Smooth muscle cell (in vitro differentiated cells): Measurements from ENCODE around the gene RCAN3. TPM values are rescaled to one million over a fixed set of nuclear protein-coding genes. Genes with fewer than 3 reads are reported as not detected.

Experiments used
- DNase-seq: peaks from one replicate; lab custom pipeline; 2025; ENCODE audit not compliant: unreplicated experiment; lab: John Stamatoyannopoulos, UW
- H2AFZ ChIP-seq: fragments of 200-600 bp; sonication (generic); 2 replicates; pipeline ENCODE4 v1.6.0; 2016; ENCODE audit warnings: antibody characterized with exemption, low read depth, mild to moderate bottlenecking
- H3F3A ChIP-seq: fragments of 200-600 bp; sonication (generic); 2 replicates; pipeline ENCODE4 v1.6.0; 2017; ENCODE audit warnings: antibody characterized with exemption, low read depth
- H3K27ac ChIP-seq: fragments of 200-600 bp; sonication (generic); 2 replicates; pipeline ENCODE4 v1.5.1; 2016; ENCODE audit warnings: low read depth, mild to moderate bottlenecking
- H3K27me3 ChIP-seq: fragments of 200-600 bp; sonication (generic); 2 replicates; pipeline ENCODE4 v1.6.1; 2016; ENCODE audit warnings: low read depth, mild to moderate bottlenecking
- H3K36me3 ChIP-seq: fragments of 200-600 bp; sonication (generic); 2 replicates; pipeline ENCODE4 v1.5.1; 2016; ENCODE audit warnings: low read depth
- H3K4me1 ChIP-seq: fragments of 200-600 bp; sonication (generic); 2 replicates; pipeline ENCODE4 v1.5.1; 2016; ENCODE audit warnings: low read depth
- H3K4me2 ChIP-seq: fragments of 200-600 bp; sonication (generic); 2 replicates; pipeline ENCODE4 v1.6.0; 2016; ENCODE audit warnings: mild to moderate bottlenecking
- H3K4me3 ChIP-seq: fragments of 200-600 bp; sonication (generic); 2 replicates; pipeline ENCODE4 v1.5.1; 2016; ENCODE audit warnings: mild to moderate bottlenecking
- H3K79me2 ChIP-seq: fragments of 200-600 bp; sonication (generic); 2 replicates; pipeline ENCODE4 v1.6.0; 2016; ENCODE audit warnings: low read depth, mild to moderate bottlenecking
- H3K9ac ChIP-seq: fragments of 200-600 bp; sonication (generic); 2 replicates; pipeline ENCODE4 v1.6.0; 2016; ENCODE audit warnings: low read depth
- H3K9me3 ChIP-seq: fragments of 200-600 bp; sonication (generic); replicated peaks from 2 replicates; pipeline ENCODE4 v1.5.1; 2016; ENCODE audit warnings: low read depth
- H4K20me1 ChIP-seq: fragments of 200-600 bp; sonication (generic); 2 replicates; pipeline ENCODE4 v1.6.0; 2016; ENCODE audit warnings: low read depth
- CTCF ChIP-seq: fragments of 200-600 bp; sonication (generic); IDR thresholded peaks from 2 replicates; pipeline ENCODE4 v1.5.1; 2017; ENCODE audit warnings: borderline replicate concordance, mild to moderate bottlenecking, antibody characterized with exemption; ENCODE audit not compliant: insufficient read depth, poor library complexity, severe bottlenecking
- WGBS: methylation state at CpG from one replicate; pipeline ENCODE4 v1.1.7; 2016; ENCODE audit warnings: low lambda C conversion rate; 5-methylcytosine and 5-hydroxymethylcytosine counted together
- polyA plus RNA-seq: library from polyadenylated mRNA; unstranded; fragments of >200 nt; fragmentation: Nextera tagmentation; extraction: Ambion mirVana; gene quantifications from 2 replicates; pipeline ENCODE4 v1.2.1, GENCODE V29; 2016
- total RNA-seq: library from RNA; depleted of rRNA; stranded (reverse); fragments of >200 nt; gene quantifications from 2 replicates; pipeline ENCODE4 v1.2.3, GENCODE V29; 2014

Gene RCAN3
- total and polyA plus RNA-seq, 2 experiments from 2014 or later = 4.5 to 20.0 TPM

- H2AFZ ChIP-seq = no peak overlapping the region
- H3K4me1 ChIP-seq = no peaks in the 10 kb centered on the region
- no peak for DNase-seq
- 86% methylated on average over 3 of the region's 3 CpGs for WGBS
- no peak for TF ChIP-seq CTCF
- H3K79me2 ChIP-seq = no peaks in the 10 kb centered on the region
- H3K4me3 ChIP-seq = no peak overlapping the region
- no peak overlapping the region for H3K9ac ChIP-seq
- no peaks in the 10 kb centered on the region for H3K9me3 ChIP-seq
- H4K20me1 ChIP-seq = no peaks in the 10 kb centered on the region
- H3K36me3 ChIP-seq = no peaks in the 10 kb centered on the region
- H3K27ac ChIP-seq = no peak overlapping the region
- H3F3A ChIP-seq = no peaks in the 10 kb centered on the region
- H3K4me2 ChIP-seq = no peak overlapping the region
- no peaks in the 10 kb centered on the region for H3K27me3 ChIP-seq
Observed at GRCh38 chr1:24493785-24494184, 8.9 kb upstream of the RCAN3 start.

GRCh38 chr1:24498589-24498988, 4.0 kb upstream of the RCAN3 start:
- H3K4me1 ChIP-seq = peaks cover 5% of the 10 kb centered on the region
- H4K20me1 ChIP-seq = no peaks in the 10 kb centered on the region
- 97% methylated on average over 12 of the region's 12 CpGs for WGBS
- DNase-seq = no peak
- no peaks in the 10 kb centered on the region for H3K27me3 ChIP-seq
- no peak overlapping the region for H3K27ac ChIP-seq
- H3F3A ChIP-seq = no peaks in the 10 kb centered on the region
- no peaks in the 10 kb centered on the region for H3K9me3 ChIP-seq
- no peak for TF ChIP-seq CTCF
- H3K9ac ChIP-seq = no peak overlapping the region
- no peaks in the 10 kb centered on the region for H3K36me3 ChIP-seq
- no peak overlapping the region for H3K4me3 ChIP-seq
- H3K4me2 ChIP-seq = no peak overlapping the region
- no peak overlapping the region for H2AFZ ChIP-seq
- no peaks in the 10 kb centered on the region for H3K79me2 ChIP-seq

GRCh38 chr1:24500448-24501048, 2.1 kb upstream of the RCAN3 start:
- Histone ChIP-seq H3K27ac (no peak overlapping the region), H3K4me2 (no peak overlapping the region), H3K9me3 (no peaks in the 10 kb centered on the region), H3K4me1 (peaks cover 11% of the 10 kb centered on the region), H3K4me3 (no peak overlapping the region), H3K27me3 (no peaks in the 10 kb centered on the region), H4K20me1 (no peaks in the 10 kb centered on the region), H3K36me3 (no peaks in the 10 kb centered on the region), H3K9ac (no peak overlapping the region), H2AFZ (no peak overlapping the region), H3K79me2 (peaks cover 10% of the 10 kb centered on the region), H3F3A (no peaks in the 10 kb centered on the region)
- 90% methylated on average over 5 of the region's 5 CpGs for WGBS
- no peak for DNase-seq
- no peak for TF ChIP-seq CTCF

GRCh38 chr1:24501371-24502064, 1.1 kb upstream of the RCAN3 start:
- H2AFZ ChIP-seq = peak overlapping the region; percentile 95
- peak overlapping the region; percentile 82 for H3K4me3 ChIP-seq
- H3K27ac ChIP-seq = no peak overlapping the region
- H3K27me3 ChIP-seq = no peaks in the 10 kb centered on the region
- no peaks in the 10 kb centered on the region for H3K36me3 ChIP-seq
- 67% methylated on average over 16 of the region's 16 CpGs for WGBS
- H3K4me1 ChIP-seq = peaks cover 11% of the 10 kb centered on the region
- no peaks in the 10 kb centered on the region for H3F3A ChIP-seq
- no peak for DNase-seq
- no peaks in the 10 kb centered on the region for H3K9me3 ChIP-seq
- H3K9ac ChIP-seq = peak overlapping the region; percentile 76
- no peaks in the 10 kb centered on the region for H4K20me1 ChIP-seq
- H3K4me2 ChIP-seq = peak overlapping the region; percentile 91
- H3K79me2 ChIP-seq = peaks cover 18% of the 10 kb centered on the region
- TF ChIP-seq CTCF = no peak
